Embryonic facial prominence (tissue), 1 donor: ENCODE results near the gene PRR12.

Experiments
- DNase-seq: peaks from one replicate; pipeline ENCODE4 v3.0.0-alpha.2; 2016; ENCODE audit errors: extremely low spot score

Gene PRR12

DNA sequence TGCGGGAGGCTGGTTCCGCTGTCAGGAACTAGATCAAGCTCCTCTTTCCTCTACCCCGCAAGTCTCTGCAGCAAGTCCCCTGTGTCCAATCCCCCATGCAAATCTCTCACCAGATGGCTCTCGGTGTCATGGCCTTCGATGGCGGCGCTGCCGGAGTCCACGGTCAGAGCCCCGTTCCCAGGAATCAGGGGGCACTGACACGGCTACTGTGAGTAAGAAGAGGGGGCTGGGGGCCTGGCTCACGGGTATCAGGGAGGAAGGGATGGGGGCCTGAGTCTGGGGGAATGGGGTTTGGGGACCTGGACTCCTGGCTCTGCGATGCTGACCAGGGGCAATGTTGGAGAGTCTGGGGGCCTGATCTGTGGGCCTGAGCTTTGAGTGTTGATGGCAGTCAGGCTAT lies 55.0 kb downstream of the PRR12 start:
- DNase-seq = no peak

DNA sequence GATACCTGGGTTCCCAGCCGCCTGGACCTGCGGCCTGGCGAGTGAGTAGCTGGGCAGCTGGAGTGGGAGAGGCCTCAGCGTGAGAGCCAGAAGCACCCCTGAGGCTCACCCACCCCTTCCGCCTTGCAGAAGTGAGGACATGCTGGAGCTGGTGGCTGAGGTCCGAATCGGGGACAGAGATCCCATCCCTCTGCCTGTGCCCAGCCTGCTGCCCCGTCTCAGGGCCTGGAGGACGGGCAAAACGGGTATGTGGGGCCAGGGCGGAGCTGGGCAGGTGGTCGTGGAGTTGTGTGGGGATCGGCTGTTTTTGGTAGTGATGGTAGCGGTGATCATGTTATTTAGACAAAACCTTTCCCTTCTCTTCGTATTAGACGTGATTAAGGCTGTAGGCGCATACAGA lies 55.6 kb downstream of the PRR12 start:
- no peak for DNase-seq

DNA sequence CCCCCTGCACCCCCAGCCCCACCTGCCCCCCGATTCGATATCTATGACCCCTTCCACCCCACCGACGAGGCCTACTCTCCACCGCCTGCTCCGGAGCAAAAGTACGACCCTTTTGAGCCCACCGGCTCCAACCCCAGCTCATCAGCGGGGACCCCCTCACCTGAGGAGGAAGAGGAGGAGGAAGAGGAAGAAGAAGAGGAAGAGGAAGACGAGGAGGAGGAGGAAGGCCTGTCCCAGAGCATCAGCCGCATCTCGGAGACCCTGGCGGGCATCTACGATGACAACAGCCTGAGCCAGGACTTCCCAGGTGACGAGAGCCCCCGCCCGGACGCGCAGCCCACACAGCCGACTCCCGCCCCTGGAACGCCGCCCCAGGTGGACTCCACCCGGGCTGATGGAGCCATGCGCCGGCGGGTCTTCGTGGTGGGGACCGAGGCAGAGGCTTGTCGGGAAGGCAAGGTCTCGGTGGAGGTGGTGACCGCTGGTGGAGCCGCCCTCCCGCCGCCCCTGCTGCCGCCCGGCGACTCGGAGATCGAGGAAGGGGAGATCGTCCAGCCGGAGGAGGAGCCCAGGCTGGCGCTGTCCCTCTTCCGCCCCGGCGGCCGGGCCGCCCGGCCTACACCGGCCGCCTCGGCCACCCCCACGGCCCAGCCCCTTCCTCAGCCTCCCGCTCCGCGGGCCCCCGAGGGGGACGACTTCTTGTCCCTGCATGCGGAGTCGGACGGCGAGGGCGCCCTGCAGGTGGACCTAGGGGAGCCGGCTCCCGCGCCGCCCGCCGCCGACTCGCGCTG lies 60.2 kb downstream of the PRR12 start:
- DNase-seq = no peak

DNA sequence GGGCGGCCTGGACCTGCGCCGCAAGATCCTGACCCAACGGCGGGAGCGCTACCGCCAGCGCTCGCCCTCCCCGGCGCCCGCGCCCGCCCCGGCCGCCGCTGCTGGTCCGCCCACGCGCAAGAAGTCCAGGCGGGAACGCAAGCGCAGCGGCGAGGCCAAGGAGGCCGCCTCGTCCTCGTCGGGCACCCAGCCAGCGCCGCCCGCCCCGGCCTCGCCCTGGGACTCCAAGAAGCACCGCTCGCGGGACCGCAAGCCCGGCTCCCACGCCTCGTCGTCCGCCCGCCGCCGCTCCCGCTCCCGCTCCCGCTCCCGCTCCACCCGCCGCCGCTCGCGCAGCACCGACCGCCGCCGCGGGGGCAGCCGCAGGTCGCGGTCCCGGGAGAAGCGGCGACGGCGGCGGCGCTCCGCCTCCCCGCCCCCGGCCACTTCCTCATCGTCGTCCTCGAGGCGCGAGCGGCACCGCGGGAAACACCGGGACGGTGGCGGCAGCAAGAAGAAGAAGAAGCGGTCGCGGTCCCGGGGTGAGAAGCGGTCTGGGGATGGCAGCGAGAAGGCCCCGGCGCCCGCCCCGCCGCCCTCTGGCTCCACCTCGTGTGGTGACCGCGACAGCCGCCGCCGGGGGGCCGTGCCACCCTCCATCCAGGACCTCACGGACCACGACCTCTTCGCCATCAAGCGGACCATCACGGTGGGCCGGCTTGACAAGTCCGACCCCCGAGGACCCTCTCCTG lies 61.0 kb downstream of the PRR12 start:
- DNase-seq = no peak

DNA sequence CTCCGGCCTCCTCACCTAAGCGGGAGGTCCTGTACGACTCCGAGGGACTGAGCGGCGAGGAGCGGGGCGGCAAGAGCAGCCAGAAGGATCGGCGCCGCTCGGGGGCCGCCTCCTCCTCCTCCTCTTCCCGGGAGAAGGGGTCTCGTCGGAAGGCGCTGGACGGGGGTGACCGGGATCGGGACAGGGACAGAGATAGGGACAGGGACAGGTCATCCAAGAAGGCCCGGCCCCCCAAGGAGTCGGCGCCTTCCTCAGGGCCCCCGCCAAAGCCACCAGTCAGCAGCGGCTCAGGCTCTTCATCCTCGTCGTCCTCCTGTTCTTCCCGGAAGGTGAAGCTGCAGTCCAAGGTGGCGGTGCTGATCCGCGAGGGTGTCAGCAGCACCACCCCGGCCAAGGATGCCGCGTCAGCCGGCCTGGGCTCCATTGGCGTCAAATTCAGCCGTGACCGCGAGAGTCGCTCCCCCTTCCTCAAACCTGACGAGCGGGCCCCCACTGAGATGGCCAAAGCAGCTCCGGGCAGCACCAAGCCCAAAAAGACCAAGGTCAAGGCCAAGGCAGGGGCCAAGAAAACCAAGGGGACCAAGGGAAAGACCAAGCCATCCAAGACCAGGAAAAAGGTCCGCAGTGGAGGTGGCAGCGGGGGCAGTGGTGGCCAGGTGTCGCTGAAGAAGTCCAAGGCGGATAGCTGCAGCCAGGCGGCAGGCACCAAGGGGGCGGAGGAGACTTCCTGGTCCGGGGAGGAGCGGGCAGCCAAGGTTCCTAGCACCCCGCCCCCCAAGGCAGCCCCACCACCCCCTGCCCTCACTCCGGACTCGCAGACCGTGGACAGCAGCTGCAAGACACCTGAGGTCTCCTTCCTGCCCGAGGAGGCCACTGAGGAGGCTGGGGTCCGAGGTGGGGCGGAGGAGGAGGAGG lies 61.8 kb downstream of the PRR12 start:
- no peak for DNase-seq

DNA sequence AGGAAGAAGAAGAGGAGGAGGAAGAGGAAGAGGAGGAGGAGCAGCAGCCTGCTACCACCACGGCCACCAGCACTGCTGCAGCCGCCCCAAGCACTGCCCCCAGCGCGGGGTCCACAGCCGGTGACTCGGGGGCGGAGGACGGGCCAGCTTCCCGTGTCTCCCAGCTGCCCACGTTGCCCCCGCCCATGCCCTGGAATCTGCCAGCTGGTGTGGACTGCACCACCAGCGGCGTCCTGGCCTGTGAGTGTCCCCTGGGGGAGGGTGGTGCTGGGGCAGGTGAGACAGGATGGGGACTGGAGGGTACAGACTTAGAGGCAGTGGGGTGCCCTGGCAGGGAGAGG lies 62.5 kb downstream of the PRR12 start:
- no peak for DNase-seq

DNA sequence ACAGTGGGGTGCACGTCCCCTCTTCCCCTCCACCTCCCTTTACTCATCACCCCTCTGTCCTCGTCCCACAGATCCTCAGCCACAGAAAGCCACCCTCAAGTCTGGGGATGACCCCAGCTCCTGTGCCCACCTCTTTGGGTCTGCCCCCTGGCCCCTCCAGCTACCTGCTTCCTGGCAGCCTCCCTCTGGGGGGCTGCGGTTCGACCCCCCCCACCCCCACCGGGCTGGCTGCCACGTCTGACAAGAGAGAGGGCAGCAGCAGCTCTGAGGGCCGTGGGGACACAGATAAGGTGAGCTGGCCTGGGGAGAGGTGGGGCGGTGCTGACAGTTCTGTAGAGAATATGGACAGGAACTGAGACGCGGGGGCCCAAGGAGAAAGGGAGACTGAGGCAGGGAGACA lies 63.6 kb downstream of the PRR12 start:
- DNase-seq = no peak

DNA sequence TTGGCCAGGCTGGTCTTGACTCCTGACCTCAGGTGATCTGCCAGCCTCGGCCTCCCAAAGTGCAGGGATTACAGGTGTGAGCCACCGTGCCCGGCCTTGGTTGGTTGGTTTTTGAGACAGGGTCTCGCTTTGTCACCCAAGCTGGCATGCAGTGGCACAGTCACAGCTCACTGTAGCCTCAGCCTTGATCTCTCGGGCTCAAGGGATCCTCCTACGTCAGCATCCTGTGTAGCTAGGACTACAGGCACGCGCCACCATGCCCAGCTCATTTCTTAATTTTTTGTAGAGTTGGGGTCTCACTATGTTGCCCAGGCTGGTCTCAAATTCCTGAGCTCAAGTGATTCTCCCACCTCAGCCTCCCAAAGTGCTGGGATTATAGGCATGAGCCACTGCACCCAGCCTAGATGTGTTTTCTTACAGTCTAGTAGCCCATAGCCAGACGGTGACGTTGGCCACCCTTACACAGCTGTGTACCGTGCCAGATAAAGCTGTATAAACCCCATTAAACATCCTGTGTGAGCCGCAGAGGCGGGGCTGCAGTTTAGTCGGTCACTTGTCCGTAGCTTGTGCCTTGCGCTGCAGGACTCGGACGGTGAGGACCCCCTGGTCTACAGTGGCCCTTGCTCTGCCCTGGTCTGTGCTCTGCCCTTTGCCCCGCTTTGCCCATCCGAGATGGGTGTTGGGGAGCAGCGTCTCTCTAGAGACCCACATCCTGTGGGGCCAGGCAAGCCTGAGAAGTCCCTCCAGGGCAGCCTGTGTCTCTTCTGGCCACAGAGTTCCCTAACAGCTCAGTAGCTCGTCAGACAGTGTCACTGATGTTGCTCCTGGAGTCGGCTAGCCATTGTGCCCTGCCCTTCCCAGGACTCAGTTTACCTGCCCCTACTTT lies 64.8 kb downstream of the PRR12 start:
- DNase-seq = no peak

DNA sequence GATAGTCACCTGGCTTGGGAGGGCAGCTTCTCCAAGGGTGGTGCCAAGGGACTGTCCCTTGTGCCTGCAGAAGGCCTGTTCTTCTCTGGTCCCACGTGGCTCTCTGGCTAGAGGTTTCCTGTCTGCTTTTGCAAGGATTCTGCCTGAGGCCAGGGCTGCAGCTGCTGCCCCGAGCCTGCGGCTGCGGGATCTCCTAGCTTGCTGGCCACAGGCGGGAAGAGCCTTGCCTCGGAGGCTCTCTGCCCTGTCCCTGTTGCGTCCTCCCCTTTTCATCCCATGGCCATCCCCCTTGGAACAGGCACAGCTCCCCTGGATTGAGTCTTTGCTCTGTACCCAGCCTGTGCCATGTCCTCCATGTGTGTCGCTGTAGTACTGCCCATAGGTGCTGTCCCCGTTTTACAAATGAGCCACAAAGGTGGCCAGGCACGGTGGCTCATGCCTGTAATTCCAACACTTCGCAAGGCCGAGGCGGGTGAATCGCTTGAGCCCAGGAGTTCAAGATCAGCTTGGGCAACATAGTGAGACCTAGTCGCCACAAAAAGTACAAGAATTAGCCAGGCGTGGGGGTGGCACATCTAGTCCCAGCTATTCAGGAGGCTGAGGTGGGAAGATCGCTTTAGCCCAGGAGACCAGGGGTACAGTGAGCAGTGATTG lies 65.6 kb downstream of the PRR12 start:
- DNase-seq = no peak

DNA sequence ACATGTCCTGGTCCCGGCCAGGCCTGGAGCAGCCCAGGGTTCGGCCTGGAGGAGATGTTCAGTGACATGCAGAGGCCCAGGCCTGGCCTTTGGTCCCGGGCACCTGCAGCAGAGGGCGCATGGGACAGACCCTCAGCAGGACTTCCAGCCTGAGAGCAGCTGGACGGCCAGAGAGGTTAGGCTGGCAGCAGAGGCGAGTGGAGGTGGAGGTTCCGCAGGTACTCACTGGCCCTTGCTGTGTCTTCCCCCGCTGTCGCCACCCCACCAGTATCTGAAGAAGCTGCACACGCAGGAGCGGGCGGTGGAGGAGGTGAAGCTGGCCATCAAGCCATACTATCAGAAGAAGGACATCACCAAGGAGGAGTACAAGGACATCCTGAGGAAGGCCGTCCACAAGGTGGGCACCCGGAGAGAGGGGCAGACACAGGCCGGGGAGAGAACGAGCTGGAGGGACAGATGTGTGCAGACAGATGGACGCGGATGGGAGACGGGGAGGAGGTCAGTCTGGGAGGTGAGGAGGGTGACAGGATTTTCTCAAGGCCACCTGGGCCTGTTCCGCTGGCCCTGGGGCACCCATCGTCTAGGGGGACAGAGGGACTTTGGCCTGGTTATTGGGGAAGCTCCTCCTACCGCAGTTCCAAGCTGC lies 66.6 kb downstream of the PRR12 start:
- no peak for DNase-seq

DNA sequence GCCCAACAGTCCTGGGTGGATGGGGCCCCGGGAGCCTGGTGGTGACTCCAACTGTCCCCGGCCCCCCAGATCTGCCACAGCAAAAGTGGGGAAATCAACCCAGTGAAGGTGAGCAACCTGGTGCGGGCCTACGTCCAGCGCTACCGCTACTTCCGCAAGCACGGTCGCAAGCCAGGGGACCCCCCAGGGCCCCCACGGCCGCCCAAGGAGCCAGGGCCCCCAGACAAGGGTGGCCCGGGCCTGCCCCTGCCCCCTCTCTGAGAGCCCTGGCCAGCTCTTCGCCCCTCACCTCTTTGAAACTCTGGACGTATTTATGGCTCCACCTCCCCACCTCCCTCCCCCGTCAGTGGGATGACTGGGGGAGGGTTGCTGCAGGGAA lies 67.1 kb downstream of the PRR12 start:
- no peak for DNase-seq

DNA sequence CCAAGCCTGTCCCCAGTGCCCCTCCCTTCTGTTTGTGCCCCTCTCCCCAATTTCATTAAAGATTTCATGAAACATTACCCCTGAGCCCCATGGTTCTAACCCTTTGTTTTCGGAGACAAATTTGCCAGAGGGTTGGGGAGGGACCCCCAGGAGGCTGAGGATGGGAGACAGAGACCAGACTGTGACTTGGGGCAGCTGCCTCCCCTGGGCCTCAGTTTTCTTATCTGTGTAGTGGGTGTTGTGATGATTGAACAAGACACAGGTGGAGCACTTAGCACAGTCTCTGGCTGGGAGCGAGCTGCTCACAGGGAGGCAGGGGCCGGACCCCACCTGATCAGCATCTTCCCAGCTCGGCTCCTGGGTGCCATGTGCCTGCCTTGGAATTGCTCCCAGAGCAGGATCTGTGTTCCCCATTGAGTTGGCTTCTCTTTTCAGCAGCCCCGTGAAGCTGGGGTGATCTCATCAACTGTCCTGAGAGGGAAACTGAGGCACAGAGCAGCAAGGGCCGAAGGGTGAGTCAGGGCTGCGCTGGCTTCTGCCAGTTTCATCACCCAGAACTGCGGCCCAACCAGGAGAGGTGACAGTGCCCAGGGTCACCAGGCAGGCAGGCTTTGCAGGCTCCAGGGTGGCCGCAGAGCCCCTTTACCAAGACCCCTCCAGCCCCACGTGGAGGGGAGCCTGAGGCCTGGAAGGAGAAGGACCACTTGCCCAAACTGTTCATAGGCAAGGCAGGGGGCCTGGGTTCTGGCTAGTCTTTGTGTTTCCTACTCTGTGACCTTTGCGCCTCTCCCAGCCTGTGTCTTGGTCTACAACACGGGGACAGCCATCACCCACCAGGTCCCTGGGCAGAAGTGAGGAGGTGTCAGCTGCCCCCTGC lies 67.8 kb downstream of the PRR12 start:
- DNase-seq = no peak

DNA sequence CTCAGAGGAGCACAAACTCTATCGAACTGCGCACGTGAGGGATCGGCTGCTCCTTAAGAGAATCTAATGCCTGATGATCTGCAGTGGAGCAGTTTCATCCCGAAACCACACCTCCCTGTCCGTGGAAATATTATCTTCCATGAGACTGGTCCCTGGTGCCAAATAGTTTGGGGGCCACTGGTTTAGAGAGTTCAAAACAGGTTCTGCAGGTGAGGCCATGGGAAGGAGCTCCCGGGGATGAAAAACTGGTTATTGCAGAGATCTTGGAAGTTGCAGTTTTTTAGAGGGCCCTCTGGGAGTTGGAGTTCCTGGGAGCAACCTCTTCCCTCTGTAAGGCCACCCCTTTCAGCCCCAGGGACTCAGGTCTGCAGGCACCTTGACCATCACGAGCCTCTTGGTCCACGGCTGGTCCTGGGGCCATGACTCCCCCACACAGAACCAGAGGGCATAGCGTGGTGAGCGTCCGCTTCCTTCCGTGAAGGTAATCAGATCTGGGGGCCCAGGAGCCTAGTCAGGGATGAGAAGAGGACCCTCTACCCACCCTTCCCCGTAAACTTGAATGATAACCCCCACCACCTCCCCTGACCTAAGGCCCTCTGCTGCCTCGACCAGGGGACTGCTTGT lies 69.5 kb downstream of the PRR12 start:
- no peak for DNase-seq

DNA sequence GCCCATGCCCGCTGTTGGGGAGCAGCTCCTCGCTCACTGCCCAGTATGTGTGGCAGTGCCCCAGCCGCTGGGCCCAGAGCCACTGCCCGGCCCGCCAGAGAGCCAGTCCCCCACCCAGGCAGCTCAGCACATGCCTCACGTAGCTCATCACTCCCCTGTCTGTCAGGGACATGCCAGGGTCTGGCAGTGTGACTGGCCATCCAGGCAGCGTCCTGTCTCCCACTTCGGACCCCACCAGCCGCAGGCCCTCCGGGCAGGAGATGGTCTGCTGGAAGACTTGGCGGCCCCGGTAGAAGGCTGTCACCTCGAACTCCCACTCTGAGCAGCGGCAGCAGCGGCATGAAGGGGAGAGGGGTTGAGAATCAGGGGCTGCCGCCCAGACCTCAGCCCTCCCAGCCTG lies 71.0 kb downstream of the PRR12 start:
- no peak for DNase-seq

DNA sequence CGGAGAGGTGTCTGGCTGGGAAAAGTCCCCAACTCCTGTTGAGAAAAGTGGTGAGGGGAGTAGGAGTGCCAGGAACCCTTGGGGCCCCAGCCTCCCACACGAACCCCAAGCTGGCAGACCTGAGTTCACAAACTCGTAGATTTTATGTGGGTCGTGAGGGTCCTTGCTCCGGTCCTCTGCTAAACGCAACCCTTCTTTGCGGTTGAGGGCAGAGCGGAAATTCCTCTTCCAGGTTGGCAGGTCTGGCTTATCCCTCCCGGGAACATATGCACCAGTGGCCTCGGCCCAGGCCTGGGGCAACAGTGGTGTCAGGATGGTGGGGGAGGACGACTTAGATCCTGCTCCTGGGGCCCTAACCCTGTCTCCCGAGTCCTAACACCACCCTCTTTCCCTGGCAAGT lies 72.2 kb downstream of the PRR12 start:
- DNase-seq = no peak

DNA sequence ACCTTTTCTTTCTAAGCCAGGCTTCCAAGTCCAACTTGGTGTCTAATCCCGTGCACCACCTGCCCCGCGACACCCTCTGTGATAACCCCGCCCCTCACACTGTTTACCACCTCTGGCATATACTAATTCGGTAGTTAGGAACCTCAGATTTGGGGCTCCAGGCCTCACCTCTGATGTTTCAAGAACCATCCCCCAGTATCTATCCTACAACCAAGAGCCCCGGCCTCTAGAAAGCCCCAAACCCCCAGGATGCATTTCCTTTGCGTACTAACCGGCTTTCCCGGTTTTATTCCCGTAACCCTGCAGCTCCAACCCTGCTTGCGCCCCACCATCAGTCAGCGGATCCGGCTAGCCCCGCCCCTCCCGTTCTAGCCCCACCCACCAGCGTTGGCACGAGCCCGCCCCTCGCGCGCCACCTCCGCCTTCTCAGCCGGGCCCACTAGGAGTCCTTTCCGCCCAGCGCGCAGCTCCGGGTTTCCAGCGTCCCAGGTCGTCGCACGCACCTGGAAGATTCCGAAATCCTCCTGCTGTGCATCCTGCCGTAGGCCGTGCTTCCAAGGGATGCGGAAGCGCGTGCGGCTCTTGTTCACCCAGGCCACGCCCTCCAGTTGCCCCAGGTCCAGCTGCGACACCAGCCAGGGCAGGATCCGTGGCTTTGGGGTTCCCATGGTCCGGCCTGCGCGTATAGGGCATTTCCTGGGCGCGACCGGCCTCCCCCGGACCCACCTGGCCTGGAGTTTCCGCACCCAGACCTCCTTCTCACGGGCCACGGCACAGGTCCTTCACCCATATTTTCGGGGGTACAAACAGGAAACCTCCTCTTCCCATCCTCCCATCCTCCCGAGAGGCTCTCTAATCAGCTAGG lies 73.4 kb downstream of the PRR12 start:
- peak; percentile 69 for DNase-seq

DNA sequence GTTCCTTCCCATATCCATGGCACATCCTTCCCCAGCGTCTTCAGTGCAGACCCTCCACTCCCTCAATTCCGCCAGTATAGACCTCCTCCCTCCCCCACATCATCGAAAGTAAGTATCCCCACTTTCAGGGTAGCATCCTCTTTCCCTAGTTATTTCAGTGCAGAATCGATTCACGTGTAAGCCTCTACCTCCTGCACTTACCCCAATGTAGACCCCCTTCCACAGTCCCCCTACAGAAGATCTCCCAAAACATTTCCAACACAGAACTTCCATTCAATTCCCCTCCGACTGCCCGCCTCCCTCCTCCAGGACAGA lies 74.0 kb downstream of the PRR12 start:
- DNase-seq = no peak
